Activated CD8-positive, alpha-beta memory T cell treated with anti-CD3 and anti-CD28 coated beads, Interleukin-2, amount 50 U/mL, for 48 hours (primary cell): ENCODE data around the gene GJA5.
"Not testable (repeated sequence)": the region's sequence is repeated elsewhere in the genome, so short reads cannot be mapped to it uniquely, and the experiment has no call there.

Experiments used
- DNase-seq: peaks from one replicate; pipeline ENCODE4 v3.0.0-alpha.2; 2020

GJA5 gene

DNA sequence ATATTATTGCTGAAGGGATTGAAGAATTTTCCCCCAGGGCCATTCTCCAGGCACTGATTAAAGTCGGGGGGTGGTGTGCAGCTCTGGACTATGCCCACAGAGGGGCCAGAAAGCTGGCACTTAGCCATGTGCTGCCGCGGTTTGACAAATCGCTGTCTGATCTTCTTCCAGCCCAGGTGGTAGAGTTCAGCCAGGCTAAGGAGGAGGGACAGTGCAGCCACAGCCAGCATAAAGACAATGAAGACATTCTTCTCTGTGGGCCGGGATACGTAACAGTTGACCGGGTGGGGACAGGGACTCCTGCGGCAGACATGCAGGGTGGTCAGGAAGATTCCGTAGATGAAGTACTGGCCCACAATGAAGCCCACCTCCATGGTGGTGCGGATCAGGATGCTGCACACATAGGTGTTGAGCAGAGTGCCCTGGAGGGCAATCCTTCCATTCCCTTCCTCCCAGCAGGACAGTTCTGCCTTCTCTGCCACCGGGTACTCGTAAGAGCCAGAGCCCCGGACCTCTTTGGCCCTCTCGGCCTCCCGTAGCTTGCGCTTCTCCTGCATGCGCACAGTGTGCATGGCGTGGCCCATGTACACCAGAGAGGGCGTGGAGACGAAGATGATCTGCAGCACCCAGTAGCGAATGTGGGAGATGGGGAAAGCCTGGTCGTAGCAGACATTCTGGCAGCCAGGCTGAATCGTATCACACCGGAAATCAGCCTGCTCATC is 1.9 kb downstream of the GJA5 start:
- no peak for DNase-seq

DNA sequence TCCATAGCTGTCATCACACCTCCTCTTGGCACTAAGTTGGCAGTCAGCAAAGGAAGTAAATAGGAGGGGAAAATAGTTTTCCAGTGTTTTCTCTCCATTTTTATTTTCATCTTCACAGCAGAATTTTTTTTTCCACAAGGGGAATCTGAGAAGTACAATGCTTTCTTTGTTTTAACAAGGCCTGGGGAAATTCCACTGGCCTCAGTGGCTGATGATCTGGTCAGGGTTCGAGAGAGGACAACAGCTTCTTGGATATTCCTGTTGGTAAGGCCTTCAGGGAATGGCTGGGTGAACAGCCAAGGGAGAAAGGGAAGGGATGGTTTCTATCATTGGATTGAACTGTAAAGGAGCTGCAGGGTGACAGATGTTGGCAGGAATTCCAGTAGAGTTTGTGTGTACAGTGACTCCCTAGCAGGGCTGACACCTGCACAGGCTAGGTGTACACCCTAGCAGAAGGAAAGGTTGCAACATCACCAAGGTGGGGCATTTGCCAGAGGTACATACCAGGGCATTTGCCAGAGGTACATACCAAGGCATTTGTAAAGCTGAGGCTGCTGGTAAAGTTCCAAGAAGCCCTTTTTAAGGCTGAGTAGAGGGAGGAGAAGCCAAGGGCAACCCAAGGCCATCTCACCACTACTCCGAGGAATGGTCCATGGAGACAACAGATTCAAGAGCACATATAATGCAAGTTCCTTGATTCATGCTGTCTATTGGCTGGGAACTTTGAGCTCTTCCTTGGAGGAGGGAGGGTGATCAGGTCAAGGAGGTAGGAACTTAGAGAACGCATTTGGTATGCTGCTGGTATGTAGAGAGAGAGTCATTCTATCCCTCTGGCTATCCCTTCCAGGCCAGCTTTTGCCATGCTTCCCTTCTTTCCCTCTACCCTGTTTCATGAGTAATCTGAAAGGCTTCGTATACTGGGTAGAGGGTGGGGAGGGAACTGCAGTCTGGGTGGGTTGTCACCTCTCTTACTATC is 3.1 kb downstream of the GJA5 start:
- no peak for DNase-seq

DNA sequence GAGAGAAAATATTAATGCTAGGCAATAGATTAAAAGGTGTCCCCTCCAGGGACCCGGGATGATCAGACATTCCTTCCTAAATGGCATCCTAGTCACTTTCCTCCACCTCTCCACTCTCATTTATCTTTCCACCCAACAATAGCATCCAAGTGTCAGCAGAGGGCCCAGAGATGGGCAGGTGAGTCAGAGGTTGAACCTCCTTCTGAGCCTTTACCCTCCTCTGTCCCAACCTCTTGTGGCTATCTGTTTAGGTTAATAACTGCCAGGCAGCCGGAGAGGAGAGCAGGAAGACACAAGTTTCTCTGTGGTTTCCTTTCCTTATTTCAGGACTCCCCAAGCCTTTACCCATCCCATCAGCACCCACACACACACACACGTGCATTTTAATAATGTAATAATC is 4.1 kb downstream of the GJA5 start:
- no peak for DNase-seq

DNA sequence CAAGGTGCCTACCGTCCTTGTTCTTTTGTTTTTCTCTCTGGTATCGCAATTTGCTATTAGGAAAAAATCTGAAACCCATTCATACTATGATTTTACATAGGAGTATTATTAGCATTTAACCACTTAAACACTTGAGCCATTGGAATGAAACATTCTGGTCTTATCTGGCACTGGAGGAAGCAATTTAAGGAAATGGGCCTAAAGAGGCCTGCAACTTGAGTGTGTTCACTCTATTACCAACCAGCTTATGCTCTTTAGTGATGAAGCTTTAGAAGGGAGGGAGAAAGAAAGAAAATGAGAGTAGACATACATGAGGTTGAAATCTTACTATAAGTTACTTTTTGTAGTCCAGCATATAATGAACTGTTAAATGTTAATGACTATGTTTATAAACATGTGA is 5.7 kb downstream of the GJA5 start:
- no peak for DNase-seq

DNA sequence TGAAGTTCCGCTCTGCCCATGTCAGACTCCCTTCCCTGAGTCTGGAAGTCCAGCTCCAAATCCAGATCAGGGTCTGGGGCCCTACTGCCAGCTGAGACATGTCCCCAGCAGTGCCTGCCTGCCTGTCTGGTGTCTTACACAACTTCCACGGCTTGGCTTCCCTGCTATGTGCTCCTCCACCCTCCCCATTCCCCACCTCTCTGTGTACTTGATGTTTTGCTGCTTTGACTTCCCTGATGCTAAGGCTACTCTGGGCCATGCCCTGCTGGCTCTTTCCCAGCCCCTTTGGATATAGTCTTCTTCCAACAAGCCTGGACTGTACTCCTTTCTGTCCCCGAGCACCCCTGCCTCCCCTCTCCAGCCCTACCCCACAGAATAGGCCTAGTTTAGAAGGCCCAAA is 7.3 kb downstream of the GJA5 start:
- no peak for DNase-seq

DNA sequence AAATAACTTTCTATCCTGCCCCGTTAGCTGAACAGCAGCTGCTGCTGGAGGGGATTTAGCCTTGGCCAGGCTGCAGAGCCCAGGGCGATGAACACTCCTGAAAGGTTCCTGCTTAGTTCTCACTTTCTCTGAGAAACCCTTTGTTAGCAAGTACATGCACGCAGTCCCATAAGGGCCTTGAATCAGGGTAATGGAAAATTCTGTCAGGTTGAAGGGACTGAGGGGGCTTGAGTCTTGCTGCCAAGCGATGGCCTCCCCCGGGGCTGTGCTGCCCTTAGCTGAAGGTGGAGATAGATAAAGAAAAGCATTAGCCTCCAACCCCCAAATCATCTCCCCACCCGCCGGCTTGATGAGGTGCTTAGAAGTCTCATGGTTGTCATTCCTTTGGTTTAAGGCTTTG is 7.9 kb downstream of the GJA5 start:
- DNase-seq, result no peak

DNA sequence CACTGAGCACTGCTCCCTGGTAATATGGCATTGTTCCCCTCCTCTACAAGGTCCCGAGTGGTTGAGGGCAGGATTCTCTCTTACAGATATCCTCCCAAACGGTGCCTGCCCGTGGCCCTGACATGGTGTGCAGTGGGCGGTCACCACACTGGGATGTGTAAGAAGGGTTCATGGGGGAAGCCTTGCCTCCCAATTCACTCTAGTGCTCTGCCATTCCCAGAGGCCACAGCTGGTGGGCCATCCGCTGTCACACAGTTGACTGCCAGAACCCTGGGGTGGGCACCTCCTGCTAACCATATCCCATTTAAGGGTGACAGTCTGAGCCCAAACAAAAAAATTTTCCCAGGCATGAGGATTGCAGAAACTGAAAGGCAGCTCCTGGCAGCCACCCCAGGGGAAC is 9.1 kb downstream of the GJA5 start:
- DNase-seq, result no peak

DNA sequence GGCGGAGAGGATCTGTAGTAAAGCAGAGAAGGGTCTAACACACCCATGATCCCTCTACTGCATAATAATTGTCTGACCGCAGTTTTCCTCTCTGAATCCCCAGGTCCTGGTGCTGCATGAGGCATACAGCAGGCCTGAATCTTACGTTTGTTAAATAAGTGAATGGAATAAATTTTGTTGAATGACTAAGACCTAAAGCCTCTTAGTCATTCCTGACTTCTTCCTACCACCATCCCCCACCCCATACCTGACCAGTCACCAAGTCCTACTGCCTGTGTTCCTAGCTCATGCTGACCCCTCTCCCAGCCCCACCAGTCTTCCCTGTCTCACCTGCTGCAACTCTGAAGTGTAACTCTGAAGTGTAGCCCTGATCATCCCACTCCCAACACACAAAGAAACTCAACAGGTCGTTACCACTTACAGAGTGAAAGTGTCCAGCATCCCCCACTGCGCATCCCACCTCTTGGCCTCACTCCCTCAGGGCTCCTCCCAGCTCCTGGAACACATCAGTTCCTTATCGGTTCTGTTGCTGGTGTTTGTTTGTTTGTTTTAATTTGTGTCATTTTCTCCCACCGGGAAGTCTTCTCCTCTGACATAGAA is 9.7 kb downstream of the GJA5 start:
- DNase-seq, result no peak

DNA sequence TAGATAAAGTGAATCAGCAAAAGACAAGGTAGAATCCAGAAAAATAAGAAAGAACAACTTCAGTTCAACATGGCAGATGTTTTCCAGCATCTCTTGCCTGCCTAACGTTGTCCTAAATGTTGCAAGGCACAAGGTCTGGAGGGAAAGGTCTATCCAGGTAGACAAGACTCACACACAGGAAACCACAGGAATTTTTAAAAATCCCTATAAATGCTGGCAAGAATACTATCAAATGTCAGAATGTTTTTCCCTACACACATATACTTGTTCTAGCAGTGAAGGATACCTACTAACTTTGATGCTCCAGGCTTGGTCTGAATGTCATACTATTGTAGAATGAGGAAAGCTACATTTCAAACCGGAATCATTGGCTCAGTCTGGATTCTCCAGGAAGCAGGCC is 10.6 kb downstream of the GJA5 start:
- DNase-seq, result no peak

DNA sequence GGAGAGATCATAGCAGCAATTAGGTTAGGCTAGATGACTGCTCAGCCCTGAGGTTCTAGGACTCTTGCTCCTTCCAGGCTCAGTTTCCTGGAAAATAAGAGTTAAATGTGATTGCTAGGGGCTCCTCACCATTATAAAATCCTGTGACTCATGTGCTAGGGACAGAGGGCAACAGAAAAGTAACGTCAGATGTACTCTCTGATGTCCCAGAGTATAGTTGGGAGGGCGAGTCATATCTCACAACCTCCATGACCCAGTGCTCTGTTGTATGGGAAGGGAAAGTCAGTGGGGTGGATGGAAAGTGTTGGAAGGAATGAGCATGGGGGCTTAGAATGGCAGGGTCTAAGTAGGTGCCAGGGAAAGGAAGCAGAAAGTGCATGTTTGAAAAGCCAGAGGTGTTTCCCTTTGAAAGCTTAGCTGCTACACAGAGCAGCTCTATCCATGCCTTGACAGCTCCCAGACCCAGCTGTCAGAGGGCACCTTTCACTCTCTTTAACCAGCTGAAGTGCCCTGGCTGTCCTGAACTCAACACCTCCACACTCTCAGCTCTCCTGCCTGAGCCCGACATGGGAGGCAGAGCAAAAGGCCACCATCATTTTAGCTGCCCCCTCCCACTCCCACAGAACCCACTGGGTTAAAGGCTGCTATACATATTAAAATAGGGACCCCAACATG is 11.6 kb downstream of the GJA5 start:
- DNase-seq, result no peak

DNA sequence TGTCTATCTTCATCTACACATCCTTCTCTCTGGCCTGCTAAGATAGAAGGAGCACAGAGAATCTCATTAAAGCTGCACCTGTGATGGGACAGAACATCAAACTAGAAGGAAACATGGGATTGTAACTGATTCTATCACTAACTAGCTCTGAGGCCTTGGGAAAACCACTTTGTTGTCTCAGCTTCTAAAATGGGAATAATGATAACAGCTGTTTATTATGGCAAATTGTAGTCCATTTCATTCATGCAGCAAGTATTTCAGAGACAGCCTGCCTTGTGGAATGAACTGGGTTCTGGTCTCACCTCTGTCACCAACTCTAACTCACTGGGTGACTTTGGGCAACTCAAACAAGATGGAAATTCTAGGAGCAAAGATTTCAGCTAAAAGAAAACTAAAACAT is 12.4 kb downstream of the GJA5 start:
- DNase-seq, result no peak

DNA sequence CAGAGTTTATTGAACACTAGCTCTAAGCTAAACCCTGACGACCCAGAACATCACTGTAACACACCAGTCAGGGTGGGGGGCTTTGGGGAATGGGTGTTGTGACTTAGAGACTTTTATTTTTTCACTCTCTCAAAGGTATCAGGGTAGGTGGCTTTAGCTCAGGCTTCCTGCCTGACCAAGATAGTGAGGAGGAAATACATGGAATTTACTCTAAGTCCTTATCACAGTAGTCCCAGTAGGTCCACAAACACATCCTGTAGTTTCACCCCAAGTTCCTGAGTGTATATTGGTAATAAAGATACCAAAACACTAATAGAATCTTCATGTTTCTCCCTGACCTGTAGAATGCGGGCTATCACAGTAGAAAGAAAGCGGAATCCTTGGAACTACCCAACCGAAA is 15.1 kb downstream of the GJA5 start:
- no peak for DNase-seq

DNA sequence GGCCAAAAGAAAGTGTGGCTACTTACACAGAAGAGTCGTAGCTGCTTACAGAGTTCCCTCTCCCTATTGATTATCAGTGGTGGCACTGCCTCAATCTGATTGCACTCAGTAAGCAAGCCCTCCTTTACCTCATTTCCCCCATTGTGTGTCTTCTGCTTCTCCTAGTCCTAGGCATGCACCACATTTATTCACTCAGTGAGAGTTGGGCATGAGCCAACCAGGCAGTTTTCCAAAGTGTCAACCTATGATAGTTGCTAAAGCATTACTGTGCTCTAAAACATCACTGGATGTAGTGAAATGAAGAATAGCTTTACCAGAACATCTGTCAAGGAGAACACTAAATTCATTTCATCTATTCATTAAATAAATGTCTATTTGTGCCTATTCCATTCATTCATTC is 19.3 kb downstream of the GJA5 start:
- DNase-seq, result no peak

DNA sequence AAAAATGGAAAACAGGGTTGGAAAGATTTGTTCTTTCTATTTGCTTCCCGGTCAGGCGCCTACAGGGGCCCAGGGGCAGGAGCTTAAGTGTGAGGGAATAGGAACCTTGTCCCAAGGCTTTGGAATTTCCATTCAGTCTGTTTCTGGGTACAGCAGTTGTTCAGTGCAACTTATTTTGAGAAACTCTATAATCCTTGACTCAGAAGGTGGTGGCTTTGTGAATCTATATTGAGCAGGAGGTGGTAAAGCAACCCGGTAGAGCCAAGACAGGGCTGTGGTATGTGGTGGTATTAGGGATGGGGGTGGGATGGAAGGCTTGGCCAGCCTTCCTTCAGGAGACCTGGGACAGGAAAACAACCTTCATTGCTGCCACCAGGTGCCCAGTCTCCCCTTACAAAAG is 20.0 kb downstream of the GJA5 start:
- DNase-seq, result no peak

DNA sequence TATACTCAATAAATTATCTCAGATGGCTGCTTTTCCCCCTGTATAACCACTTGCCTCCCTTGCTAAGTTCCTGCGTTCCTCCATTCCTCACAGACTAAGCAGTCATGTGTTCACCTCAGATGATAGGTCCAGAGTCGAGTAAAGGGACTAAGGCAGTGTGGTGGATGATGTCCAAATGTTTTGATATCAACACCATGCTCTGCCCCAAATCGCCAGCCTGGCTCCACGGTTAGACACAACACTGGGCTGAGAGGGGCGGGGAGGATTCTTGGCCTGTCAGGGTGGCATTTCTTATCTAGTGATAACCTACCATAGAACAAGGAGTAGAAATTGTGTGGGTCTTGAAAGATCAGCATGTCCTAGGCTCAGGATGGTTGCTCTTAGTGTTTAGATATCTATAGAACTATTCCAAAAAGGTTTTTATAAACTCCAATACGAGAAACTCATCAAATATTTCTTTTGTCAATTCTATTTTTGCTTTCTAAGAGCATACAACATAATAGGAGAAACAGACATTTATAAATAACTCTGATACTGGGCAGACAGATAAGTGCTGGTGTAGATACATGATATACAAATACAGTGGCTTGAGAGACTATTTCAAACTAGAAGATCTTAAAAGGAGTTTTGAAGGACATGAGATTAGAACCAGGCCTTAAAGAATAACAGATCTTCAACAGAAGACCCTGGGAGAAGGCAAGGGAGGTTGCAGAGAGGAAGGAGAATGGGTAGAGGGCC is 21.5 kb downstream of the GJA5 start:
- no peak for DNase-seq

DNA sequence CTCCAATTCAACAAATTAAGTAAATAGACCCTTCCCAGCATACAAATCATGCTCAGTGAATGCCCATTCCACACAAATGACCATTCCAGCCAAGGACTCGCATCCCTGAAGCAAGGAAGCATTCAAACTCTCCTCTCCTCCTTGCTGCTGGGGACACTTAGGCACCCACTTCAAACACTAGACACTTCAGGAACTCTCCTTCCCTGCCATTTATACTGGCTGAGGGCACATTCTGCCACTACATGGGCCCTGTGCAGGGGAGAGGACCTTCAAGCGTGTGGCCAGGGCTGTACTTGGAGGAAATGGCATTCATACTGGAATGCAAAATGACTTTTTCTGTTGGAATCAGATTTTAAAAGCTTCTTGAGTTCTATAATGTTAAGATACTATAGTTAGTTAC is 22.3 kb downstream of the GJA5 start:
- DNase-seq, result no peak

DNA sequence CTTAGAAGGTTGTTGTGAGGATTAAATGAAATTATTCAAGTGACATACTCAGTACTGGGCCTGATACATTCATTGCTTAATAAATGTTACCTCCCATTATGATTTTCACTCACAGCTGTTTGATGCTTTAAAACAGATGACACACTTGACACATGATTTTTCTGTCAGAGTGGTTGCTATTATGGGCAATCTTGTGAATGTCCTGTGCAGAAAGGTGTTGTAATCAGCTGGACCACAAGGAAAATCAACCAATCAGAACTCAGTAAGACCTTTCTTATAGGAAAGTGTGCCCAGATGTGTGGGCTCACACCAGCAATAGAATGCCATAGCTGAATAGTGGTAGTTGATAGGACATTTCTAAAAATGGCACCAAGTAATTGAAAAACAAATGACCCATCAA is 23.5 kb downstream of the GJA5 start:
- DNase-seq, result no peak

DNA sequence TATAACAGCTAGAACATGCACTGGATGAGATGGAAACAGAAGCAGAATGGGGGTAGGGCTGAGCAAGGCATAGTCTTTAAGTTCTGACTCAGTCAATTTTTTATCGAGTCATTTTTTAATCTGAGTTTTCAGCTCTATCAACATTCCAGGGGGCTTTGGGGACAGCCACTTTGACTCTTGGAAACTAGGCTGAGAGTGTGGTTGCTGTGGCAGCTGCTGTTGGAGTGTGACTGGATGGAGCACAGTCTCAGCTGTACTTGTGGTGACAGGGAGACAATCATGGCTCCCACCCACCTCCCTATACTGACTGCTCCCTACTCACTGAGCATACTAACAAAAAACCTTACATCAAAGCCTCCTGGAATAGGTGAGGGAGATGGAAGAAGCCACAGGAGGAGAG is 25.0 kb downstream of the GJA5 start:
- no peak for DNase-seq

DNA sequence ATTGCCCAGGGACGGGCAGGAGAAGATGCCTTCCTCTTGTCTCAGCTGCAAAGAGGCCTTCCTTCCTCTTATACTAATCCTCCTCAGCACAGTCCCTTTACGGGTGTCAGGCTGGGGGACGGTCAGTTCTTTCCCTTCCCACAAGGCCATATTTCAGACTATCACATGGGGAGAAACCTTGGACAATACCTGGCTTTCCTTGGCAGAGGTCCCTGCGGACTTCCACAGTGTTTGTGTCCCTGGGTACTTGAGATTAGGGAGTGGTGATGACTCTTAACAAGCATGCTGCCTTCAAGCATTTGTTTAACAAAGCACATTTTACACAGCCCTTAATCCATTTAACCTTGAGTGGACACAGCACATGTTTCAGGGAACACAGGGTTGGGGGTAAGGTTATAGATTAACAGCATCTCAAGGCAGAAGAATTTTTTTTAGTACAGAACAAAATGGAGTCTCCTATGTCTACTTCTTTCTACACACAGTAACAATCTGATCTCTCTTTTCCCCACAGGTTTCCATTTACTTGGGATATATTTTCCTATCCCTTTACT is 26.0 kb downstream of the GJA5 start:
- not testable (repeated sequence) for DNase-seq

DNA sequence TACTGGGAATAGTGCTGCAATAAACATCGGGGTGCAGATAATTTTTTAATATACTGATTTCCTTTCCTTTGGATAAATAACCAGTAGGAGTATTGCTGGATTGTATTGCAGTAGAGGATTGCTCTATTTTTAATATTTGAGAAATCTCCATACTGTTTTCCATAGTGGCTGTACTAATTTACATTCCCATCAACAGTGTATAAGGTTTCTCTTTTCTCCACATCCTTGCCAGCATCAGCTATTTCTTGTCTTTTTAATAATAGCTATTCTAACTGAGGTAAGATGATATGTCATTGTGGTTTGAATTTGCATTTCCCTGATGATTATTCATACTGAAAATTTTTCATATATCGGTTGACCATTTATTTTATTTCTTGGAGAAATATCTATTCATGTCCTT is 31.1 kb downstream of the GJA5 start:
- no peak for DNase-seq

DNA sequence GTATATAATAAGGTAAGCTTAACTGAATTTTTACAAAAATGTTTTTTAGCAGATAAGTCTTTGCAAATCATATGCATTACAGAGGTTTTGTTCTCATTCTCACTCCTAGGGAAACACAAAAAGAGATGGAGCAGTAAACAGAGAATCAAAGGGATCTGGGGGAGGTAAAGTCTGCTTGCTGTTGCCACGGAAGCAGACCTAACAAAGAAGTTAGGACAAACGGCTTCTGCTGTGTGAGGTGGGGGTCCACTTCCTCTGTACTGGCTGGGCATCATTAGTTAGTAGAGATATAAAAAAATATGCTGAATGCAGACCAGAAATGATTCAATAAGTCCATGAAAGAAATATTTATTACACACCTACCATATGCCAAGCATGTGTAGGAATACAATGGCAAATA is 34.2 kb downstream of the GJA5 start:
- DNase-seq, result no peak

DNA sequence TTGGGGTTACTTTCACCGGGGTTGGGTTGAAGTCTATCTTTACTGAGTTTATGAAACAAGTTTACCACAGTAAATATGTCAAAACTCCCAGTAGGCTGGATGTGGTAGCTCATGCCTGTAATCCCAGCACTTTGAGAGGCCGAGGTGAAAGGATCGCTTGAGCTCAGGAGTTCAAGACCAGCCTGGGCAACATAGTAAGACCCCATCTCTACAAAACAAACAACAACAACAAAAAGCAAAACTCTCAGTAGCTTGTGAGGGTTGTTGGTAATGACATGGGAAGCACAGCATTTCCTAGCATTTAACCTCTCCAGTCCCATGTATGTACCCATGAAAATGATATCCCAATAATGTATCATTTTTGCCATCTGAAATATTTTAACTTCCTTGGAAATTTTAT is 34.7 kb downstream of the GJA5 start:
- no peak for DNase-seq
